Activated CD8-positive, alpha-beta memory T cell treated with anti-CD3 and anti-CD28 coated beads for 48 hours (primary cell): ENCODE measurements around the gene TREH.
"Not testable (repeated sequence)": the region's sequence is repeated elsewhere in the genome, so short reads cannot be mapped to it uniquely, and the experiment has no call there.

Experiments used
- DNase-seq, 3 experiments: peaks; one replicate each; pipeline ENCODE4 v3.0.0-alpha.2; 2020; ENCODE audit warnings: low read depth in 2 of 3, low spot score in 2 of 3

TREH gene

GRCh38 chr11:118615282-118615975 is 64.0 kb downstream of the TREH start:
- no peak for DNase-seq

DNA sequence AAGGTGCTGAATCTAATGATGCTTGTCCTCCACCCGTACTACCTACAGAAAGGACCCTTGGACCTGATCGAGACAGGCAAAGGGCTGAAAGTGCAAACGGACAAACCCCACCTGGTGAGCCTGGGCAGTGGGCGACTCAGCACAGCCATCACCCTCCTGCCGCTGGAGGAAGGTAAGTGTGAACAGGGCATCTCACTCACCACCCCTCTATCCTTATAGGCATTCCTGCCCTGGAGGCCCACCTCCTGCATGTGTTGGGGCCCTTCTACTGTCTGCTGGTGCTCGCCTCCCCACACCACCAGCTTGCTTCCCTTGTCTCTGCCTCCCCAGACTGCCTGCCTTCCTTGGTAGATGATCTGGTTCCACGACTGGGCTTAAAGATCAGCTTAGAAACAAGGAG is 64.9 kb downstream of the TREH start:
- DNase-seq = no peak

DNA sequence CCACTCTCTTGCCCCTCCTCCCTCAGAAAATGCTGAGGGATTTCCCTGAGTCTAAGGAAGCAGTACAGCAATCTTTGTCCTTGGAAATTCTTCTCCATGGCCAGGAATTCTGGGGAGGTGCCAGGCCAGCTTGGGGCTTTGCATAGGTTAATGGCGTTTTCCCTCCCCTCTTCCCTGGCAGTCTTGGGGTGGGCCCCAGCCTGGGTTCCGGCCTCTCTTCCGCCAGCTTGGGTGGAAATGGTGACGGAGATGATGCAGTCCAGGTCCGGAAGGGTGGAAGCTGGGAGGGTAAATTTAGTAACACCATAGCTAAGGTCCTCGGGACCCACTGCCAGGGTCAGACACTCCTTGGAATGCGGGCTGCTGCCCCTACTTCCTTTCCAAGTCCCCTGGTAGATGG is 67.1 kb downstream of the TREH start:
- no peak for DNase-seq

GRCh38 chr11:118611433-118611795 is 68.0 kb downstream of the TREH start:
- DNase-seq = not testable (repeated sequence)

DNA sequence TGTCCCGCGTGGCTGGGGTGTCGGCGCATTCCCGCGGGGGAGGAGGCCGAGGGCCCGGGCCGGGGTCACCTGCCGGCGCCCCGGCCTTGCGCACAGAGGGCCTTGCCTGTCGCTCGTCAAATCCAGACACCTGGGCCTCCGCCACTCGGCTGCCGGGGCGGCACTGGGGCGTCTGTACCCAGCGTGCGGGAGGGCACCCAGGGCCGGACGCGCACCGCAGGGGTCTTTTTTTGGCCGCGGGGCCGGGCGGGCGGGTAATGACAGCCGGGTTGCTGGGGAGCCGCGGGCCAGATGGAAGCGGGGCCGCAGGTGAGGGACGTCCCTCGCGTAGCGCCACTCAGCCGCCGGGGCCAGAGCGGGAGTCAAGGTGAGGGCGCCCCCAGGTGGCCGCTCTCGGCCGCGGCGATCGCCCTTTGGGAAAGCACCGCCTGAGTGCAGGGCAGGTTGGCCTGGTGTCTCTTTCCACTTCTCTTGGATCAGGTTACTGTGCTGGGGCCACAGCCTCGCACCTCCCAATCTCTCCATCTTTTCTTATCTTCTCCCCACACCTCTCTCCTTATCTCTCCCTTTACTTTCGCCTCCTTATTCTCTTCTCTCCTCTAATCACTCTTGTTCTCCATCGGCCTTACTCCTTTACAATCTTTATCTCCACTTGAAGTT is 68.5 kb downstream of the TREH start:
- peak; percentile 70 to 89 (median 83) for DNase-seq

GRCh38 chr11:118610225-118610772 is 69.2 kb downstream of the TREH start:
- peak in 1 of 3 experiments; percentile 19 for DNase-seq

GRCh38 chr11:118609380-118610224 is 69.8 kb downstream of the TREH start:
- DNase-seq = peak in 2 of 3 experiments; percentile 14 to 19

GRCh38 chr11:118608360-118609227 is 70.9 kb downstream of the TREH start:
- peak; percentile 27 to 54 (median 39) for DNase-seq

GRCh38 chr11:118607401-118608359 is 71.8 kb downstream of the TREH start, which contains the start of gene PHLDB1:
TSS of gene PHLDB1 (plus strand) at chr11:118607615. CDS start at chr11:118613837, 6,222 bp downstream.
- DNase-seq = peak in 2 of 3 experiments; percentile 4 to 18
